Keratinocyte (primary cell): ENCODE results near the gene KLHL2.

Experiments used
- EZH2 ChIP-seq: IDR thresholded peaks from one replicate; pipeline ENCODE4 v1.6.1; 2012; ENCODE audit warnings: inconsistent platforms, mild to moderate bottlenecking, low read length, moderate library complexity
- TF ChIP-seq, protein P1 (sequence below), 3 experiments: IDR thresholded peaks in 1 of 3; conservative IDR thresholded peaks in 1 of 3; optimal IDR thresholded peaks in 1 of 3; 2 replicates in 2 of 3; 3 replicates in 1 of 3; pipeline versions ENCODE3 to v1.5.1; 2011; ENCODE audit warnings: low read length in 3 of 3, mild to moderate bottlenecking in 3 of 3, moderate library complexity in 2 of 3, control low read depth in 1 of 3, inconsistent platforms in 1 of 3; ENCODE audit not compliant: insufficient read depth in 2 of 3; ENCODE audit errors: extremely low read depth in 1 of 3

- no peak for TF ChIP-seq EZH2
- TF ChIP-seq, protein P1, sequence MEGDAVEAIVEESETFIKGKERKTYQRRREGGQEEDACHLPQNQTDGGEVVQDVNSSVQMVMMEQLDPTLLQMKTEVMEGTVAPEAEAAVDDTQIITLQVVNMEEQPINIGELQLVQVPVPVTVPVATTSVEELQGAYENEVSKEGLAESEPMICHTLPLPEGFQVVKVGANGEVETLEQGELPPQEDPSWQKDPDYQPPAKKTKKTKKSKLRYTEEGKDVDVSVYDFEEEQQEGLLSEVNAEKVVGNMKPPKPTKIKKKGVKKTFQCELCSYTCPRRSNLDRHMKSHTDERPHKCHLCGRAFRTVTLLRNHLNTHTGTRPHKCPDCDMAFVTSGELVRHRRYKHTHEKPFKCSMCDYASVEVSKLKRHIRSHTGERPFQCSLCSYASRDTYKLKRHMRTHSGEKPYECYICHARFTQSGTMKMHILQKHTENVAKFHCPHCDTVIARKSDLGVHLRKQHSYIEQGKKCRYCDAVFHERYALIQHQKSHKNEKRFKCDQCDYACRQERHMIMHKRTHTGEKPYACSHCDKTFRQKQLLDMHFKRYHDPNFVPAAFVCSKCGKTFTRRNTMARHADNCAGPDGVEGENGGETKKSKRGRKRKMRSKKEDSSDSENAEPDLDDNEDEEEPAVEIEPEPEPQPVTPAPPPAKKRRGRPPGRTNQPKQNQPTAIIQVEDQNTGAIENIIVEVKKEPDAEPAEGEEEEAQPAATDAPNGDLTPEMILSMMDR (optimal IDR thresholded peaks at IDR 0.05 in 1 of 3, IDR thresholded peaks at IDR 0.05 in 1 of 3, conservative IDR thresholded peaks at IDR 0.05 in 1 of 3; ENCODE audit: extremely low read depth in 1 of 3, insufficient read depth in 2 of 3, low read length in 3 of 3), result no peak
Observed at GRCh38 chr4:165199286-165199685, 8.1 kb upstream of the KLHL2 start.
